OCI-LY3 (cell line): Measurements from ENCODE around the gene GDF15.
A peak's percentile ranks its signal among the peaks of the same experiment; 100 is the strongest.

Experiments
- H2AFZ ChIP-seq: fragments of 200-600, 300-600 bp; shearing (Covaris generic); 2 replicates; pipeline ENCODE4 v1.6.0; 2014; ENCODE audit warnings: antibody characterized with exemption, low read depth, low read length
- H3K27ac ChIP-seq: fragments of 200-600, 300-600 bp; sonication (generic); 2 replicates; pipeline ENCODE4 v1.5.1; 2014; ENCODE audit warnings: mild to moderate bottlenecking, low read length, moderate library complexity, mixed read lengths
- H3K27me3 ChIP-seq: fragments of 200-600, 300-600 bp; sonication (generic); 2 replicates; pipeline ENCODE4 v1.6.1; 2014; ENCODE audit warnings: low read depth, low read length, mixed read lengths
- H3K36me3 ChIP-seq: fragments of 200-600, 300-600 bp; sonication (generic); replicated peaks from 2 replicates; pipeline ENCODE3; 2014; ENCODE audit warnings: low read depth, low read length, mixed read lengths
- H3K4me1 ChIP-seq: fragments of 300-600, 200-600 bp; sonication (generic); 2 replicates; pipeline ENCODE4 v1.6.1; 2014; ENCODE audit warnings: low read length, mixed read lengths
- H3K4me2 ChIP-seq: fragments of 200-600, 300-600 bp; sonication (generic); 2 replicates; pipeline ENCODE4 v1.6.1; 2014; ENCODE audit warnings: low read length, mixed read lengths
- H3K4me3 ChIP-seq: fragments of 300-600, 200-600 bp; sonication (generic); 2 replicates; pipeline ENCODE4 v1.5.1; 2014; ENCODE audit warnings: antibody characterized with exemption, mild to moderate bottlenecking, low read length, moderate library complexity
- H3K79me2 ChIP-seq: fragments of 300-600, 200-600 bp; shearing (Covaris generic); 2 replicates; pipeline ENCODE4 v1.6.1; 2014; ENCODE audit warnings: mild to moderate bottlenecking, low read length, mixed read lengths
- H3K9ac ChIP-seq: fragments of 300-600, 200-600 bp; shearing (Covaris generic); 2 replicates; pipeline ENCODE4 v1.6.0; 2014; ENCODE audit warnings: mild to moderate bottlenecking, low read length, moderate library complexity
- H3K9me3 ChIP-seq: fragments of 200-600, 300-600 bp; shearing (Covaris generic); 2 replicates; pipeline ENCODE4 v1.6.1; 2014; ENCODE audit warnings: low read length, mixed read lengths; ENCODE audit not compliant: insufficient read depth
- H4K20me1 ChIP-seq: fragments of 200-600, 300-600 bp; sonication (generic); 2 replicates; pipeline ENCODE4 v1.6.1; 2016; ENCODE audit warnings: low read length, mixed read lengths; ENCODE audit not compliant: insufficient read depth
- CTCF ChIP-seq: fragments of 200-600, 300-600 bp; sonication (generic); IDR thresholded peaks from 2 replicates; pipeline ENCODE4 v1.5.1; 2014; ENCODE audit warnings: antibody characterized with exemption, low read length, low read depth
- EZH2phosphoT487 ChIP-seq: fragments of 200-600 bp; shearing (Covaris generic); IDR thresholded peaks from 2 replicates; pipeline ENCODE4 v1.6.1; 2018; ENCODE audit warnings: antibody characterized with exemption, mixed run types, low read depth

GDF15 gene

GRCh38 chr19:18416778-18417249 is 30.9 kb downstream of the GDF15 start:
- Histone ChIP-seq H3K27me3 (peaks cover 30% of the 10 kb centered on the region), H3K27ac (no peak overlapping the region), H4K20me1 (peaks cover 16% of the 10 kb centered on the region), H3K4me2 (no peak overlapping the region), H3K36me3 (no peaks in the 10 kb centered on the region), H2AFZ (no peak overlapping the region), H3K9ac (no peak overlapping the region), H3K9me3 (no peaks in the 10 kb centered on the region), H3K4me1 (peaks cover 20% of the 10 kb centered on the region), H3K4me3 (no peak overlapping the region), H3K79me2 (peaks cover 23% of the 10 kb centered on the region)
- TF ChIP-seq CTCF (no peak), EZH2phosphoT487 (no peak)

DNA sequence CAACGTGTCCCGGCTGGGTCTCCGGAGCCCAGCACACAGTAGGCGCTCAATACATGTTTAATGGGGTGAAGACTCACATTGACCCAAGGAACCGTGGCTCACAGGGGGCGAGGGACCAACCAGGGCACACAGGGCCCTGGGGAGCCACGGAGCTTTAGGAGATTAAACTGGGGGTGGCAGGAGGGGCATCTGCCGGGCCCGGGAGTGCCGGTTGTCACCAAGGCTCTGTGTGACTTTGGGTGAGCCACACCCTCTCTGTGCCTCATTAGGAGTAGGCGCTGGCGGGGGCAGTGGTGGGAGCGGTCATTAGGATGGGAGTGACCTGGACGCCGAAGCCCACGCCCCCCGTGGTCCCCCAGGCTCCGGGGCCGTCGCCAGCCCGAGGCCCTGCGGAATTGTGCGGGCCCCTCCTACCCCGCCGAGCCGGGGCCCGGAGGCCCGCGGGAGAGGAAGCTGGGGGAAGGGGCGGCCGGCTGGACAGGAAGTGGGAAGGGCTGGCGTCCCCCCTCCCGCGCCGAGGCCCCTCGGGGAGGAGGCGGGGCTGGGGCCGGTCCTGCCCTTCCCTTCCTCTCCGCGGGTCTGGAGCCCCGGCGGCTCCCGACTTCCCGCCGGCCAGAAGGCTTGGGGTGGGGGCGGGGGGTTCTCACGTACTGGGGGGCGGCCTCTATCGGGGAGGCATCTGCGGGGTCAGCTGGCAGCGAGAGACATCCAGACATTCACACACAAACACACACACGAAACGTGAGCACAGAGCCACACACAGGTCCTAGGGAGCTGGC is 31.5 kb downstream of the GDF15 start:
- H3K79me2 ChIP-seq = peaks cover 28% of the 10 kb centered on the region
- H3K4me2 ChIP-seq = peak overlapping the region; percentile 27
- peaks cover 29% of the 10 kb centered on the region for H3K27me3 ChIP-seq
- H3K9me3 ChIP-seq = no peaks in the 10 kb centered on the region
- H2AFZ ChIP-seq = no peak overlapping the region
- H3K36me3 ChIP-seq = no peaks in the 10 kb centered on the region
- H3K27ac ChIP-seq = no peak overlapping the region
- TF ChIP-seq CTCF (no peak), EZH2phosphoT487 (no peak)
- peak overlapping the region; percentile 20; the same call in 1 of the 2 replicates for H3K4me3 ChIP-seq
- peaks cover 25% of the 10 kb centered on the region for H3K4me1 ChIP-seq
- peaks cover 20% of the 10 kb centered on the region for H4K20me1 ChIP-seq
- no peak overlapping the region for H3K9ac ChIP-seq

DNA sequence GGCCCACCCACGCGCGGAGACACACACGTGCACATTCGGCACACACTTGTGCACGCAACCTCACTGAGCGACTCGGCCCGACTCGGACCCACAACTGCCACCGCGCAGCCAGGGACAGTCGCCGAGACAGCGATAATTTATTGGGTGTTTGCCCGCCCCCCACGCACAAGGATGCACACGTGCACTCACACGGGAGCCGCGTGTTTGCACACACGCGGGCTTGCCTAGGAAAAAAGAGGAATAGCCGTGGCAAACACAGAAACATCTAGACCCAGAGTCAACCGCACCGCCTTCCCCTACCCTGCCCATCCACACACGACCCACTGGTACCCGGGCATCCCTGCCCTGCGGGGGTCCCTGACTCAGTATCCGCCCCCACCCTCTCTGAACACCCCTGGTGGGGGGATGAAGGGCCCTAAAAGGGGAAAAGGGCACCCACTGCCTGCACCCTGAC is 32.1 kb downstream of the GDF15 start:
- no peaks in the 10 kb centered on the region for H3K9me3 ChIP-seq
- no peaks in the 10 kb centered on the region for H3K36me3 ChIP-seq
- H3K4me2 ChIP-seq = no peak overlapping the region
- no peak overlapping the region for H3K9ac ChIP-seq
- peaks cover 34% of the 10 kb centered on the region for H3K79me2 ChIP-seq
- H2AFZ ChIP-seq = no peak overlapping the region
- TF ChIP-seq EZH2phosphoT487 (no peak), CTCF (no peak)
- H3K27me3 ChIP-seq = peaks cover 26% of the 10 kb centered on the region
- H4K20me1 ChIP-seq = peaks cover 26% of the 10 kb centered on the region
- peaks cover 30% of the 10 kb centered on the region for H3K4me1 ChIP-seq
- no peak overlapping the region for H3K27ac ChIP-seq
- H3K4me3 ChIP-seq = no peak overlapping the region

GRCh38 chr19:18418483-18419194 is 32.7 kb downstream of the GDF15 start:
- TF ChIP-seq EZH2phosphoT487 (no peak), CTCF (no peak)
- no peaks in the 10 kb centered on the region for H3K36me3 ChIP-seq
- no peak overlapping the region for H3K9ac ChIP-seq
- H3K4me3 ChIP-seq = peak overlapping the region; percentile 80
- no peak overlapping the region for H3K27ac ChIP-seq
- H2AFZ ChIP-seq = peak overlapping the region; percentile 51; the same call in 1 of the 2 replicates
- H3K4me1 ChIP-seq = peaks cover 30% of the 10 kb centered on the region
- H3K27me3 ChIP-seq = peaks cover 23% of the 10 kb centered on the region
- peak overlapping the region; percentile 78 for H3K4me2 ChIP-seq
- H3K79me2 ChIP-seq = peaks cover 40% of the 10 kb centered on the region
- no peaks in the 10 kb centered on the region for H3K9me3 ChIP-seq
- H4K20me1 ChIP-seq = peaks cover 32% of the 10 kb centered on the region
